ENCODE measurements around the gene SARDH. TPM values are rescaled to one million over a fixed set of nuclear protein-coding genes. Genes with fewer than 3 reads are reported as not detected.

SARDH gene
- total RNA-seq, 1 experiment from 2014 or later = 5.6 TPM

GRCh38 chr9:133641861-133642595 is 96.1 kb downstream of the SARDH start (continued):
- TF ChIP-seq CBX3 (IDR thresholded peaks at IDR 0.05; ENCODE audit: low read depth) = no peak

GRCh38 chr9:133641396-133641655 is 96.8 kb downstream of the SARDH start:
- Histone ChIP-seq H3K9ac (ENCODE audit: low read length) (no peak overlapping the region), H2AFZ (ENCODE audit: low read depth, low read length, poor library complexity, severe bottlenecking) (no peak overlapping the region), H3K79me2 (ENCODE audit: insufficient read depth, low read length) (no peaks in the 10 kb centered on the region), H3K9me3 (ENCODE audit: control insufficient read depth in 1 of 2, insufficient read depth in 1 of 2, low read depth in 1 of 2, low read length in 2 of 2) (no peaks in the 10 kb centered on the region), H3K9me2 (ENCODE audit: insufficient read depth) (no peaks in the 10 kb centered on the region), H3K36me3 (ENCODE audit: control insufficient read depth in 1 of 2, insufficient read depth in 2 of 2, low read length in 2 of 2) (no peaks in the 10 kb centered on the region), H3K4me1 (ENCODE audit: control insufficient read depth in 1 of 2, insufficient read depth in 2 of 2, low read length in 2 of 2) (no peaks in the 10 kb centered on the region), H4K20me1 (ENCODE audit: insufficient read depth) (no peaks in the 10 kb centered on the region), H3K27ac (ENCODE audit: low read depth, low read length) (no peak overlapping the region), H3K4me2 (ENCODE audit: low read length) (no peak overlapping the region), H3K4me3 (replicated peaks in 1 of 2; ENCODE audit: low read depth in 1 of 2, low read length in 2 of 2) (no peak overlapping the region), H3K27me3 (ENCODE audit: insufficient read depth, low read length) (peaks cover 5% of the 10 kb centered on the region; the same call in 1 of the 2 replicates)
- DNase-seq (ENCODE audit: low read depth, low spot score) = no peak
- ChIA-PET POLR2A (no interaction called here), RAD21 (ENCODE audit: low non-redundant PET in 1 of 2, low total read pairs in 2 of 2, uncharacterized antibody in 2 of 2, unreplicated experiment in 2 of 2) (no interaction called here), CTCF (no interaction called here)
- no peak for ATAC-seq
- no TSS peak for BruUV-seq (replicated peaks)
- TF ChIP-seq CEBPB (IDR thresholded peaks at IDR 0.05; ENCODE audit: low read depth) = no peak
- TF ChIP-seq RAD21 (IDR thresholded peaks at IDR 0.05; ENCODE audit: low read depth) = no peak
- no peak for TF ChIP-seq SRF (IDR thresholded peaks at IDR 0.05; ENCODE audit: low read depth)
- no peak for TF ChIP-seq POLR2A (IDR thresholded peaks at IDR 0.05; ENCODE audit: borderline replicate concordance, extremely low read depth, insufficient read depth, insufficient read length)
- no peak for TF ChIP-seq EZH2phosphoT487 (IDR thresholded peaks at IDR 0.05; ENCODE audit: borderline replicate concordance)
- TF ChIP-seq YY1 (IDR thresholded peaks at IDR 0.05; ENCODE audit: extremely low read depth, insufficient replicate concordance, low read depth, low read length) = no peak
- TF ChIP-seq SIN3A (IDR thresholded peaks at IDR 0.05; ENCODE audit: low read depth) = no peak
- no peak for TF ChIP-seq ZFX (IDR thresholded peaks at IDR 0.05)
- no peak for TF ChIP-seq EGR1 (IDR thresholded peaks at IDR 0.05; ENCODE audit: low read depth)
- TF ChIP-seq CTCF (IDR thresholded peaks at IDR 0.05 in 2 of 3, conservative IDR thresholded peaks at IDR 0.05 in 1 of 3; ENCODE audit: borderline replicate concordance in 1 of 3, insufficient read depth in 1 of 3, low read depth in 2 of 3, low read length in 2 of 3) = no peak
- no peak for TF ChIP-seq POLR2AphosphoS5 (IDR thresholded peaks at IDR 0.05; ENCODE audit: low read depth, low read length)
- TF ChIP-seq ZBTB33 (IDR thresholded peaks at IDR 0.05; ENCODE audit: extremely low read depth, insufficient replicate concordance, low read length) = no peak
- TF ChIP-seq EZH2 (IDR thresholded peaks at IDR 0.05) = no peak
- TF ChIP-seq SP1 (IDR thresholded peaks at IDR 0.05; ENCODE audit: low read depth) = no peak
- no peak for TF ChIP-seq CBX3 (IDR thresholded peaks at IDR 0.05; ENCODE audit: low read depth)
- TF ChIP-seq FOSL1 (IDR thresholded peaks at IDR 0.05; ENCODE audit: low read depth) = no peak
- no peak for TF ChIP-seq MAX (IDR thresholded peaks at IDR 0.05)
- intact Hi-C loops (cut with micrococcal nuclease) = no loop called here

Data from HCT116 (cell line).